Measurements from ENCODE around the gene C1S. TPM values are rescaled to one million over a fixed set of nuclear protein-coding genes. Genes with fewer than 3 reads are reported as not detected.
A peak's percentile ranks its signal among the peaks of the same experiment; 100 is the strongest.
"Not testable (repeated sequence)": the region's sequence is repeated elsewhere in the genome, so short reads cannot be mapped to it uniquely, and the experiment has no call there.

The C1S gene
- 142 TPM for total RNA-seq
- long read RNA-seq, transcript C1S-201 (12 exons, 2,972 nt), result major isoform, 237 of 359 reads
- long read RNA-seq, transcript C1S-202 (12 exons, 2,635 nt), result minor isoform, 84 of 359 reads
- long read RNA-seq, partial matches to known transcripts, result 21 of 359 reads
- long read RNA-seq, other reads (novel, unspliced or antisense), result 14 of 359 reads

- DNase-seq (peak; percentile 79), ATAC-seq (ENCODE audit: poor library complexity) (peak; percentile 97)
- intact Hi-C loops (cut with DNase I), result no loop called here
Measured at GRCh38 chr12:7060353-7060954, at the start of gene C1S. Gene C1S, plus strand, starts transcription at chr12:7060718. Its CDS starts 1,195 bp downstream, at chr12:7061913.

- ATAC-seq (ENCODE audit: poor library complexity); intact Hi-C loops (cut with DNase I); DNase-seq: not testable (repeated sequence)
Measured at GRCh38 chr12:7011398-7011797, 49.1 kb upstream of the C1S start.

GRCh38 chr12:7012024-7012607 is 48.4 kb upstream of the C1S start:
- DNase-seq (no peak), ATAC-seq (ENCODE audit: poor library complexity) (peak; percentile 48)
- intact Hi-C loops (cut with DNase I), result no loop called here

GRCh38 chr12:7013101-7013500 is 47.4 kb upstream of the C1S start:
- ATAC-seq (ENCODE audit: poor library complexity), result no peak
- no peak for DNase-seq
- intact Hi-C loops (cut with DNase I), result no loop called here

GRCh38 chr12:7015555-7016370 is 44.8 kb upstream of the C1S start:
- ATAC-seq (ENCODE audit: poor library complexity), result no peak
- intact Hi-C loops (cut with DNase I), result loop anchor here (5.0 kb wide), 1 partner anchor 43 kb away; the partner anchor contains the start of genes EMG1 and PHB2
- no peak for DNase-seq

GRCh38 chr12:7016958-7017571 is 43.5 kb upstream of the C1S start:
- ATAC-seq (ENCODE audit: poor library complexity) (no peak), DNase-seq (no peak)
- intact Hi-C loops (cut with DNase I), result loop anchor here (5.0 kb wide), 1 partner anchor 45 kb away; the partner anchor contains the start of genes EMG1 and PHB2

- intact Hi-C loops (cut with DNase I), result loop anchor here (5.0 kb wide), 1 partner anchor 46 kb away; the partner anchor contains the start of genes EMG1 and PHB2
- ATAC-seq (ENCODE audit: poor library complexity), result peak; percentile 28
- no peak for DNase-seq
Measured at GRCh38 chr12:7017870-7018349, 42.6 kb upstream of the C1S start.

GRCh38 chr12:7018350-7019042 is 42.0 kb upstream of the C1S start, which contains the start of gene LPCAT3:
Gene LPCAT3, minus strand, starts transcription at chr12:7018476. Its CDS starts 52 bp downstream, at chr12:7018424.
- peak; percentile 98 for ATAC-seq (ENCODE audit: poor library complexity)
- DNase-seq, result peak; percentile 99
- intact Hi-C loops (cut with DNase I), result loop anchor here (5.0 kb wide), 1 partner anchor 46 kb away; the partner anchor contains the start of genes EMG1 and PHB2

GRCh38 chr12:7019043-7019569 is 41.4 kb upstream of the C1S start:
- intact Hi-C loops (cut with DNase I), result loop anchor here (5.0 kb wide), 1 partner anchor 47 kb away; the partner anchor contains the start of genes EMG1 and PHB2
- DNase-seq (no peak), ATAC-seq (ENCODE audit: poor library complexity) (no peak)

GRCh38 chr12:7021956-7022355 is 38.6 kb upstream of the C1S start:
- DNase-seq, result no peak
- ATAC-seq (ENCODE audit: poor library complexity), result no peak
- intact Hi-C loops (cut with DNase I), result no loop called here

- ATAC-seq (ENCODE audit: poor library complexity), result no peak
- DNase-seq, result no peak
- intact Hi-C loops (cut with DNase I), result no loop called here
Measured at GRCh38 chr12:7023114-7023513, 37.4 kb upstream of the C1S start.

GRCh38 chr12:7026854-7027253 is 33.7 kb upstream of the C1S start:
- DNase-seq (no peak), ATAC-seq (ENCODE audit: poor library complexity) (no peak)
- intact Hi-C loops (cut with DNase I), result no loop called here

GRCh38 chr12:7031306-7031705 is 29.2 kb upstream of the C1S start:
- intact Hi-C loops (cut with DNase I), result no loop called here
- ATAC-seq (ENCODE audit: poor library complexity), result no peak

GRCh38 chr12:7032990-7033389 is 27.5 kb upstream of the C1S start:
- no peak for ATAC-seq (ENCODE audit: poor library complexity)
- intact Hi-C loops (cut with DNase I), result no loop called here
- no peak for DNase-seq

More at GRCh38 chr12:7031306-7031705, 29.2 kb upstream of the C1S start:
- no peak for DNase-seq

GRCh38 chr12:7034464-7034863 is 26.1 kb upstream of the C1S start:
- no peak for ATAC-seq (ENCODE audit: poor library complexity)
- intact Hi-C loops (cut with DNase I), result no loop called here

GRCh38 chr12:7035463-7035862 is 25.1 kb upstream of the C1S start:
- ATAC-seq (ENCODE audit: poor library complexity) (no peak), DNase-seq (no peak)
- intact Hi-C loops (cut with DNase I), result no loop called here

More at GRCh38 chr12:7034464-7034863, 26.1 kb upstream of the C1S start:
- DNase-seq, result no peak

GRCh38 chr12:7037411-7037810 is 23.1 kb upstream of the C1S start:
- intact Hi-C loops (cut with DNase I); ATAC-seq (ENCODE audit: poor library complexity); DNase-seq: not testable (repeated sequence)

Measured in Right ventricle myocardium superior (tissue), 1 donor.